ENCODE measurements around the gene EPHB3. TPM values are rescaled to one million over a fixed set of nuclear protein-coding genes. Genes with fewer than 3 reads are reported as not detected.

The EPHB3 gene
- polyA plus RNA-seq, 1 experiment, result 1.9 TPM

GRCh38 chr3:184562878-184563560 lies 1.4 kb downstream of the EPHB3 start:
- no peak overlapping the region for H3K27ac ChIP-seq (ENCODE audit: low read depth, low read length)
- TF ChIP-seq CTCF (IDR thresholded peaks at IDR 0.05; ENCODE audit: low read depth, low read length), result no peak
- H3K9me3 ChIP-seq (ENCODE audit: control insufficient read depth, insufficient read depth, low read length), result no peaks in the 10 kb centered on the region; the same call in 1 of the 2 replicates
- H3K4me3 ChIP-seq (ENCODE audit: low read depth, low read length), result peak overlapping the region; percentile 67
- DNase-seq (ENCODE audit: low read depth, low spot score), result no peak
- CTCF ChIA-PET, result no interaction called here
- POLR2A ChIA-PET, result interaction anchor here (0.9 to 2.1 kb wide), 5 partner anchors 74 to 210 kb away, joined by 3 to 36 read pairs (median 5); partner anchors contain the start of gene MAGEF1
- peaks cover 17% of the 10 kb centered on the region for H3K27me3 ChIP-seq (ENCODE audit: control insufficient read depth, insufficient read depth, low read length)

DNA sequence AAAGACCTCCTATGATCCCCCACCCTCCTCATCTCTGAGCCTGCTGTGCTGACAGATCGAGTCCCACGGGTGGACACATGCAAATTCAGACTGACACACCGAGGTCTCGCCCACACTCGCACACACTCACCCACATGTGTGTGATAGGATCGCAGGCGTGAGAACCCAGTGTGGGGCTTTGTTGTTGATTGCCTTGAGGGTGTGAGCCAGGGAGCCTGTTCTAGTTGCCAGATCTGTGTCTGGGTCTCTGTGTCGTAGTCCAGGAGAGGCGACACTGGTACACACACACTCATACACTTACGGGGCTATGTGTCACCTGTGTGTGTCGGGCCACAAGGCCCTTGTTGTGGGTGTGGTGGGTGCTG lies 2.0 kb downstream of the EPHB3 start:
- H3K27ac ChIP-seq (ENCODE audit: low read depth, low read length), result no peak overlapping the region
- no peak for DNase-seq (ENCODE audit: low read depth, low spot score)
- TF ChIP-seq CTCF (IDR thresholded peaks at IDR 0.05; ENCODE audit: low read depth, low read length), result no peak
- CTCF ChIA-PET, result interaction anchor here (1.0 to 3.0 kb wide), 2 partner anchors 215 to 239 kb away, joined by 8 to 14 read pairs; no protein-coding TSS in a partner anchor
- POLR2A ChIA-PET, result interaction anchor here (1.1 kb wide), 2 partner anchors 148 to 210 kb away, joined by 3 to 5 read pairs; partner anchors contain the start of gene MAGEF1
- peaks cover 12% of the 10 kb centered on the region for H3K27me3 ChIP-seq (ENCODE audit: control insufficient read depth, insufficient read depth, low read length)
- H3K4me3 ChIP-seq (ENCODE audit: low read depth, low read length), result peak overlapping the region; percentile 67
- no peaks in the 10 kb centered on the region; the same call in 1 of the 2 replicates for H3K9me3 ChIP-seq (ENCODE audit: control insufficient read depth, insufficient read depth, low read length)

DNA sequence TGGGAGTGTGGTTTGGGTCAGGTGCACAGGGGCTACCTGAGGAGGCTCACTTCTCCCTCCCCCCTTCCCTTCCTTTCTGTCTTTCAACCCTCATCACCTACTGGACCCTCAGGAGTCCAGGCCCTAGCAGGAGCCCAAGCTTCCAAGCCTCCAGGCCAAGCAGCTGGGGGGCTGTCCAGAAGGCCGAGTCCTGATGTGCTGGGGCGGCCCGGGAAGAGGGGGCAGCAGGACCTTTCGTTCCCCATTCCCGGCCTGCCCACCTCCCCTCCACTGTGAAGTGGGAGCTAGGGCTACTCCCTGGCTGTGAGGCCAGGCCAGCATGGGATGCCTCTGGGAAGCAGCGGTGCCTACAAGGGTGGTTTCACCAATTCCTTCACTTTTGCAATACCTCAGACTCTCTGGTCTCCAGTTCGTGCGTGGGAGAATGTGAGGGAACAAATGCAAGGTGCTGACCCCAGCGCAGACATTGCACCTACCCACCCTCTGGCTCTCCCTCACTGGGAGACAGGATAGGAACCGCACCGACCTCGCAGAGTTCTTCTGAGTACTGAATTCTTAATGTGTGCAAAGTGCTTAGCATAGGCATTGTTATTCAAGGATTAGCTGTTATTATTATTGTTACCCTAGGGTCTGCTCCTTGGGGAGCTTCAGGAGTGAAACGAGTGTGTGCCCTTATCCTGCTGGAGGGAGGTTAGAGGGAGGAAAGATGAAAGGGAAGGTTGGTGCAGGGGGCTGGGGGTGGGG lies 2.5 kb downstream of the EPHB3 start:
- POLR2A ChIA-PET, result interaction anchor here (1.2 kb wide), 1 partner anchor 244 kb away, joined by 3 read pairs; no protein-coding TSS in a partner anchor
- no peak for TF ChIP-seq CTCF (IDR thresholded peaks at IDR 0.05; ENCODE audit: low read depth, low read length)
- no peak for DNase-seq (ENCODE audit: low read depth, low spot score)
- Histone ChIP-seq H3K27ac (ENCODE audit: low read depth, low read length) (no peak overlapping the region), H3K9me3 (ENCODE audit: control insufficient read depth, insufficient read depth, low read length) (no peaks in the 10 kb centered on the region; the same call in 1 of the 2 replicates), H3K27me3 (ENCODE audit: control insufficient read depth, insufficient read depth, low read length) (peaks cover 6% of the 10 kb centered on the region), H3K4me3 (ENCODE audit: low read depth, low read length) (peak overlapping the region; percentile 67)
- CTCF ChIA-PET, result interaction anchor here (0.6 to 3.0 kb wide), 8 partner anchors 146 to 282 kb away, joined by 3 to 14 read pairs (median 4); no protein-coding TSS in a partner anchor

DNA sequence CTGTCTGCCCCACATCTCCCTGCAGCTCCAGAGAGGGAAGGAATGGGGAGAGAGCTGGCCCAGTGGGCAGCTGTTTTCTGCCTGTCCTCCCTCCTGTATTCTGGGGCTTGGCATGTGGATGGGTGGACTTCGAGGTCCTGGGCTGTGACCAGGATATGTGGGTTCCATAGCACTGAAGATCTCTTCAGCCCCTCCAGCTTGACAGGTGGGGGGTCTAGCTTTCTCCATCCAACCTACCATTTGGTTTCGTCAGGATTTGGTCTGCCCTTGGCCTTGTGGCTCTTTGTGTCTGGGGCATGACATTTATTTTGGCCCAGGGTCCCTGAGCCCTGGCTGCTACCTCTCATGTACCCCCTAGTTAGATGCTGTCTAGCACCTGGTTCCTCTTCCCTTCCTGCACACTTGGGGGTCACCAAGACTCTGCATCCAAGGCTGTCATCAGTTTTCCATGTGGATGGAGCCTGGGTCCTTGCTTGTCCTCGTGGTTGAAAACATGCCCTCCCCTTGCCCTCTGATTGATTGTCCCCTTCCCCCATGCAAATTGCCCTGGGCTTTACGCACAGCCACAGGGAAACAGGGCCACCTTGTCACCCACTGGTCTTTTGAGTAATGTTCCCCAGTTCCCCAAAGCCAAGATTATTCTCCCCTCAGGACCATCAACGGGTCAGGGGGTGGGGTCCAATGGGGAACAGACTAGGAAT lies 3.2 kb downstream of the EPHB3 start:
- POLR2A ChIA-PET, result interaction anchor here (0.8 to 1.3 kb wide), 5 partner anchors 108 to 243 kb away, joined by 3 to 4 read pairs (median 3); no protein-coding TSS in a partner anchor
- DNase-seq (ENCODE audit: low read depth, low spot score), result no peak
- H3K27ac ChIP-seq (ENCODE audit: low read depth, low read length), result peak overlapping the region; percentile 90
- peaks cover 2% of the 10 kb centered on the region for H3K27me3 ChIP-seq (ENCODE audit: control insufficient read depth, insufficient read depth, low read length)
- no peaks in the 10 kb centered on the region; the same call in 1 of the 2 replicates for H3K9me3 ChIP-seq (ENCODE audit: control insufficient read depth, insufficient read depth, low read length)
- CTCF ChIA-PET, result interaction anchor here (0.5 to 3.0 kb wide), 9 partner anchors 147 to 281 kb away, joined by 3 to 14 read pairs (median 3); no protein-coding TSS in a partner anchor
- TF ChIP-seq CTCF (IDR thresholded peaks at IDR 0.05; ENCODE audit: low read depth, low read length), result no peak
- no peak overlapping the region for H3K4me3 ChIP-seq (ENCODE audit: low read depth, low read length)
